ENCODE results near the gene CYP4F8.

The CYP4F8 gene

GRCh38 chr19:15616183-15616582 is 1.2 kb downstream of the CYP4F8 start:
- FAIRE-seq (no peak), DNase-seq (ENCODE audit: low spot score) (no peak)

GRCh38 chr19:15616627-15617270 is 1.7 kb downstream of the CYP4F8 start:
- no peak for DNase-seq (ENCODE audit: low spot score)
- FAIRE-seq = no peak

GRCh38 chr19:15618321-15618720 is 3.3 kb downstream of the CYP4F8 start:
- FAIRE-seq (no peak), DNase-seq (ENCODE audit: low spot score) (no peak)

GRCh38 chr19:15621801-15622200 is 6.8 kb downstream of the CYP4F8 start:
- FAIRE-seq = no peak
- no peak for DNase-seq (ENCODE audit: low spot score)

GRCh38 chr19:15622991-15623390 is 8.0 kb downstream of the CYP4F8 start:
- DNase-seq (ENCODE audit: low spot score) = no peak
- FAIRE-seq = no peak

- no peak for DNase-seq (ENCODE audit: low spot score)
- FAIRE-seq = no peak
Measured at GRCh38 chr19:15623711-15624318, 8.8 kb downstream of the CYP4F8 start.

- no peak for DNase-seq (ENCODE audit: low spot score)
- FAIRE-seq = no peak
Measured at GRCh38 chr19:15628236-15629002, 13.4 kb downstream of the CYP4F8 start.

GRCh38 chr19:15629003-15629880 is 14.2 kb downstream of the CYP4F8 start:
- FAIRE-seq = no peak
- DNase-seq (ENCODE audit: low spot score) = peak; percentile 69

- FAIRE-seq (no peak), DNase-seq (ENCODE audit: low spot score) (peak; percentile 53)
Measured at GRCh38 chr19:15631817-15632216, 16.8 kb downstream of the CYP4F8 start.

GRCh38 chr19:15633082-15633835 is 18.2 kb downstream of the CYP4F8 start:
- DNase-seq (ENCODE audit: low spot score) (no peak), FAIRE-seq (no peak)

- DNase-seq (ENCODE audit: low spot score) (no peak), FAIRE-seq (no peak)
Measured at GRCh38 chr19:15634105-15634504, 19.1 kb downstream of the CYP4F8 start.

- FAIRE-seq (no peak), DNase-seq (ENCODE audit: low spot score) (no peak)
Measured at GRCh38 chr19:15635016-15635805, 20.2 kb downstream of the CYP4F8 start.

- no peak for FAIRE-seq
- no peak for DNase-seq (ENCODE audit: low spot score)
Measured at GRCh38 chr19:15636026-15636425, 21.0 kb downstream of the CYP4F8 start.

- FAIRE-seq (no peak), DNase-seq (ENCODE audit: low spot score) (no peak)
Measured at GRCh38 chr19:15639596-15639995, 24.6 kb downstream of the CYP4F8 start.

- peak; percentile 77 for DNase-seq (ENCODE audit: low spot score)
Measured at GRCh38 chr19:15640294-15640903, 25.4 kb downstream of the CYP4F8 start, which contains the start of gene CYP4F3. Gene CYP4F3, plus strand, starts transcription at chr19:15640897. Its CDS starts 519 bp downstream, at chr19:15641416.

GRCh38 chr19:15640904-15641597 is 26.0 kb downstream of the CYP4F8 start:
- FAIRE-seq = no peak
- DNase-seq (ENCODE audit: low spot score) = no peak

More at GRCh38 chr19:15640294-15640903, 25.4 kb downstream of the CYP4F8 start, which contains the start of gene CYP4F3:
- FAIRE-seq = peak; percentile 9

GRCh38 chr19:15641901-15642491 is 27.0 kb downstream of the CYP4F8 start:
- FAIRE-seq = no peak
- no peak for DNase-seq (ENCODE audit: low spot score)

GRCh38 chr19:15642807-15643206 is 27.8 kb downstream of the CYP4F8 start:
- FAIRE-seq = no peak
- DNase-seq (ENCODE audit: low spot score) = no peak
